CD4-positive, alpha-beta T cell treated with Interleukin-1 beta for 1 hour (primary cell): ENCODE results near the gene SH3PXD2A.

Source experiments
- DNase-seq, 2 donors: peaks; one replicate each; pipeline ENCODE4 v3.0.0-alpha.2; 2020 to 2022

Gene SH3PXD2A

GRCh38 chr10:103698266-103698665 lies 157.1 kb downstream of the SH3PXD2A start:
- no peak for DNase-seq

- no peak for DNase-seq
Observed at GRCh38 chr10:103697787-103698186, 157.6 kb downstream of the SH3PXD2A start.

DNA sequence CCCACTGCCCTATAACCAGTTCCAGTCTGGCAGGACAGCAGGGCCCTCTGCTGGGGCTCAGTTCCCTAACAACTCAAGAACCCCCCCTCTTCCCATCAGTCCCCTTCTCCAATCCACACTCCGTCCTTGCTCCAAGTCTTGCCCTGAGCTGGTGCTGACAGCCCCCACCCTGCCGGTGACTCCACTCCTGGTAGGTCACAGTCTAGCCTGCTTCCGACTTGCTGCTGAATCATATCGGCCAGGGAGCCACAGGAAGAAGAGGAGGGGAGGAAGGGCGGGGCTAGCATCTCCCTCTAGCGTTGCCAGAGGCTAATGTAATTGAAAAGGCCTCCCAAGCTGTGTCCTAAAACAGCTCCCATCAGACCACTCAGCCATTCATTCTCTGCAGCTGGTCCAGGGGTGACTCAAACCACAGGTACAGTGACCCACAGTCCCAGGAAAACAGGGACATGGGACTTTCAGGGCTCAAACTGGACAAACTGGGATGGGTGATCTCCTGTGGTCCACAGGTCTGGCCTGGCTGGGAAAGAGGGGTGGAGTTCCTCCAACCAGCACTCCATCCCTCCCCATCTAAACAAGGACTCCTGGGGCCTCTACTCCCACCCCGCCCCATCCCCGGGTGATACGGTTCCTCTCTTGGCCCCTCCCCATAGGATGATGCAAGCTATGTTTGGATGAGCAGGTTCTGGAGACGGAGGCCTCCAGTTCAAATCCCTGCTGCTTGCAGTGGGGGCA lies 158.8 kb downstream of the SH3PXD2A start:
- peak; percentile 63 to 68 for DNase-seq

- no peak for DNase-seq
Observed at GRCh38 chr10:103696094-103696410, 159.3 kb downstream of the SH3PXD2A start.

DNA sequence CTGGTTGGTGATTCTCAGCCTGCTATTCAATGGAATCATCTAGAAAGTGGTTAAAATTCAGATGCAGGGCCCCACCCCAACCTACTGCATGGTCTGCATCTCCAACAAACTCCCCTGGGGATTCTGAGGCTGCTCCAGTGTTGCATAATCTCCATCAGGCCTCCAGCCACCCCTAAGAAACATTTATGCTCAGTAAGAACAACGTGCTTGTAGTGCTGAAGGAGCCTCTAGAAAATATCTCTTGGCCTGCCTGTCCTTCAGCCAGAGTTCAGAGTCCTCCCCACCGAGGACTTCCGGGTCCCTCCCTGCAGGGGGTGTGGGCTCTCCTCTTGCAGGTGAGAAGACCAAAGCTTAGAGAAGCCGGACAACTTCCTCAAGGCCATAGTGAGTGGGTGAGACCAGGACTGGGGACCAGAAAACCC lies 159.8 kb downstream of the SH3PXD2A start:
- DNase-seq: no peak

DNA sequence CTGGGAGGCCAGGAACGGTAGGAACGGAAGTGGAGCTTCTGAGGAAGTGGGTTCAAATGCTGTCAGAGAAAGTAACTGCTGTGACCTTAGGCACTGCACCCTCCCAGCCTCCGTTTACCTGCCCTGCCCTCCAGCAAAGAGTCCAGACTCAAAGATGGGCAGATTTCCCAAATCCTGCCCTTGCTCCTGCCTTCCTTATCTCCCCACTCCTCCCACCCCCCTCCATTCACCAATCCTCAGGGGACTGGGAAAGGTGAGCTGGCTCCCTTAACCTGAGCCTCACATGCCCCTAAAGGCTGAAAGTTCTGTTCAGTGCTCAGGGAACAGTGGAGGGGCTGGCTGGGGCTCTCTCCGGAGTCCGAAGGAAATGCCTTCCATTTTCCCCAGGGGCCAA lies 161.6 kb downstream of the SH3PXD2A start:
- DNase-seq: no peak

DNA sequence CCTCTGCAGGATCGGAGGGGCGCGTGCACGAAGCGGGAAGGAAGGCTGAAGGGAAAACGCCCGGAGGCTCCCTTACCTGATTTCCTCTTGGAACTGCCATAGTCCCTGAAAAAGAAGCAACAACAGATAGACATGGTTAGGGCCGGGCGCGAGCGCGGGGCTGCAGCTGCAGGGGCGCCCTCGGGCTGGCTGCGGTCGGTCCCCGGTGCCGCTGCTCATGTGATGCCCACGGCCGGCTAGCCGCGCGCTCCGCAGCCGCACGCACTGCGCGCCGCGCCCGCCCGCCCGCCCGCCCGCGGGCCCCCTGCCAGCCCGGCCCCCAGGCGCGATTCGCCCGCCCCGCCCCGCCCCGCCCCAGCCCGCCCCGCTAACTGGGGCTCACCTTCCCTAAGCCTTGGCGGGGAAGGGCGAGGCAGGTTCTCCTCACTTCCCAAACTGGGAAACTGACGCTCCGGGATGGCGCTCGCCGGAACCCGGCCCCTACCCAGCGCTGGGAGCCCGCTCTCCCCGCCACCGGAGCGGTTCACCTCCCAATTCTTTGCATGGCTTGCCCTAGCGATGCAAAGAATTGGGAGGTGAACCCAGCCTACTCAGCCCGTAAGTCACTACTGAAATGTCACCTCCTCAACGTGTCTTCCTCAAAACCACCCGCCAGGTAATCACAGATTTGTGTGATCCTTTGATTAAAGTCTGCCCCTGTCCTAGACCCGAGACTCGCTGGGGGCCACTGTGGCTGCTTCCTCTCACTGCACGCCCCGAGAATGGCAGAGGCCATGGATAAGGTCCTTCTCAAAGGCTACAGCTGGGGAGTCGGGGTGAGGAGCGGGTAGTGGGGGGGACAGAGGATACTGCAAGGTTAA lies 162.2 kb downstream of the SH3PXD2A start:
- peak; percentile 34 to 41 for DNase-seq

- peak; percentile 24 to 34 for DNase-seq
Observed at GRCh38 chr10:103692436-103692951, 162.9 kb downstream of the SH3PXD2A start.

DNA sequence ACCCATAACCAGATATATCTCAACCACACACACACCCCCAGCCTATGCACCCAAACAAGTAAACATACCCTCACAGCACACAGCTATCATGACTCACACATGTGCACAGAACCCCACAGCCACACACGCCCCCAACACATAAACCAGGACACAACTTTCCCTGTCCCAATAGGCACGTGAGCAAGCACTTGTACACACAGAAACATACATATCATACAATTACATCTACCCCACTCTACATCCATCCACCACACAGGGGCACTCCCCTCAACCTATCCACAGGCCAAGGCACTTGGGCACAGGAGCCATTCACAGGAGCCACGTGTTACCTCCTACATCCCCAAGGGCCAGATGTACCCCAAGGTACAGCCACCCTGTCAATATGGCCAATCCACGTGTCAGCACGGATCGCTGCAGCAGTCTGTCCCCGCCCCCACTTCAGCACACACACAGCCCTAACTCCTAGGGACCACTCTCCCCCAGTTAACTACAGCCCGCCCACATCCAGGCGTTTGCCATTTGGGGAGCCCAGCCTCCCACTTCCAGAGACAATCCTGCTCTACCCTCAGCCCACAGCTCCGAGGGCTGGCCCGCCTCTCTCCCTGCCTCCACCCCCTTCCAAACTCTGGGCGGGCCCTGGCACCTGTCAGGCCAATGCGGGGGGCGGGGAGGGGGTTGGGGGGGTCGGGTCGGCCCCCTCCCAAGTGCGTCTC lies 163.5 kb downstream of the SH3PXD2A start:
- no peak for DNase-seq

DNA sequence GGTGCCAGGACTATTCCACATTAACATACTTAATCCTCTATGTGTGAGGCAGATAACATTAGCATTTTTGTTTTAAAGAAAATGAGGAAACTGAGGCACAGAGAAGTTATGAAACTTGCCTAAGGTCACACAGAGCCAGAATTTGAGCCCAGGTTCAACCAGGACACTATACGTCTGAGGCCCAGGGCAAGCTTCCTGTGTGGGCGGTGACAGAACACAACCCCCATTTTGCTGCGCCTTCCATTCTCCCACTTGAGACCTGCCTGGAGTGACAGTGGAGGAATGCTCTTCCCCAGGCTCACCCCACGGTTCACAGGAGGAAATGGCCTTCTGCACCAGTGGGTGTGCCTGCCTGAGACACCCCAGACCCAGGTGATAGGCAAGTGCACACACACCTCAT lies 164.1 kb downstream of the SH3PXD2A start:
- DNase-seq: no peak

DNA sequence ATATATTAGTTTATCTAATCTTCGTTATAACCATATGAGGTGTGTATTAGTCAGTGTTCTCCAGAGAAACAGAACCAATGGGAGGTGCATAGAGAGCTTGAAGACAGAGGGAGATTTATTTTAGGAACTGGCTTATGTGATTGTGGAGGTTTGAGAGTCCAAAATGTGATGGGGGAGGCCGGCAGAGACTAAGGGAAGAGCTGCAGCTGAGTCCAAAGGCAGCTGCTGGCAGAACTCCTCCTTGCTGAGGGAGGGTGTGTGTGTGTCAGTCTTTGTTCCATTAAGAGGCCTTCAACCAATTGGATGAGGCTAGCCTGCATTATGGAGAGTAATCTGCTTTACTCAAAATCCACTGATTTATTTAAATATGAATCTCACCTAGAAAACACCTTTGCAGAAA lies 165.1 kb downstream of the SH3PXD2A start:
- no peak for DNase-seq

- no peak for DNase-seq
Observed at GRCh38 chr10:103688491-103688890, 166.9 kb downstream of the SH3PXD2A start.

GRCh38 chr10:103687718-103688117 lies 167.7 kb downstream of the SH3PXD2A start:
- DNase-seq: no peak

GRCh38 chr10:103687172-103687571 lies 168.2 kb downstream of the SH3PXD2A start:
- DNase-seq: no peak

- peak; percentile 70 to 78 for DNase-seq
Observed at GRCh38 chr10:103685880-103686669, 169.3 kb downstream of the SH3PXD2A start.

- DNase-seq: no peak
Observed at GRCh38 chr10:103683851-103684250, 171.5 kb downstream of the SH3PXD2A start.

DNA sequence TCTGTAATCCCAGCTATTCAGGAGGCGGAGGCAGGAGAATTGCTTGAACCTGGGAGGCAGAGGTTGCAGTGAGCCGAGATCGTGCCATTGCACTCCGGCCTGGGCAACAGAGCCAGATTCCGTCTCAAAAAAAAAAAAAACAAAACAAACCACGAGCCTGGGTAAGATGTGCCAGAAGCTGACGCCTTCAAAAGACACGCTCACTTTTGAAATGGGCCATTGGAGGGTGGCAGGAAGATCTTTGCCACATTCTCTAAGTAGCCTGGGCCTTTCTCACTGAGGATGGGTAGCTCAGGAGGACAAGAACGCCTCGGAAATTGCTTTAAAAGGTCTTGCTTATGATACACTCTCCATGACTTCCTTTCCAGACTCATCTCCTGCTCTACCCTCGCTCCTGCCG lies 172.7 kb downstream of the SH3PXD2A start:
- DNase-seq: no peak

- no peak for DNase-seq
Observed at GRCh38 chr10:103681617-103682399, 173.6 kb downstream of the SH3PXD2A start.

- DNase-seq: no peak
Observed at GRCh38 chr10:103680869-103681236, 174.5 kb downstream of the SH3PXD2A start.

DNA sequence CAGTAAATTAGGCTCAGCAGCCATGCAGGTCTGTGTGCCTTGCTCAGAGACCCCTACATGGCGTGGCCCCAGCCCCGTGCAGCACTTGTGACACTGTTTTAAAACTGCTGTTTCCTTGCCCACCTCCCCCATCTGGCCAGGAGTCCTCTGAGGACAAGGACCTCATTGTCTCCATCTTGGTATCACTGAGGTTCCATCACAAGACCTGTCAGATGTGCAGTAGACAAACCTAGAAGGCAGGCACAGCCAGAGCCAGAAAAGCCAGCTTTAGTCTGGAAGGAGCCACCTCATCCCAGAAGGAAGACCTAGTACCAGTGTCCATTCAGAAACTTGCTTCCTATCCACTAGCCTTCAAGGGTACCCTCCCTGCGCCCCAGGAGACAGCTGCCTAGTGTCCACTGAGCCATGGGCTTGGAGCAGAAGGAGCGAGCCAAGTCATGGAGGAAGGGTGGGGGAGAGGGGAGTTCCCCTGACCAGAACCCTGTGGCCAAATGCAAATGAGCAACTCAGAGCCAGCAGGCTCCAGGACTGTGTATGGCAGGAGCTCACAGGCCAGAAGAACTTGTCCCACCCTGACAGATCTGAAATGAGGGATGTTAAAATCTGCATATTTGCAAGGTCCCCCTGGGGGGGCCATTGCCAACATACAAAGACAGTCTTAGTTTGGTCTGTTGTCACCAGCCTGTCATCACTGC lies 176.1 kb downstream of the SH3PXD2A start:
- no peak for DNase-seq

DNA sequence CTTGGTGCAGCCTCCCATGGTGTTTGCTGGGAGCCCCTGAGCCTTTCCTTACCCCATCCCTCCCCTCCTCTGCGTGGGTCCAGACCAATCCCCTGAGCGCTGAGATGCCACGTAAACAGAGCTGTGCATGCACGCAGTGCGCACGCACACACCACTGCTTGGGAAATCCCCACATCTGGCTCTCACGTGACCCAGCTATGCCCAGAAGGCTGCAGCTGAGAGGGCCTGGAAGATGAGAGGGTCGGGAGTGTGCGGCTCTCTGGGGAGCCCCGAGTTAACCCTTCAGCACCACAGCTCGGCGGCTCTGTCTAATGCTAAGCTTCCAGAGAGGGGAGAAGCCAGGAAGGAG lies 177.2 kb downstream of the SH3PXD2A start:
- DNase-seq: peak; percentile 92 to 94
